CD8-positive, alpha-beta memory T cell (primary cell): ENCODE data around the gene GTF3C4. TPM values are rescaled to one million over a fixed set of nuclear protein-coding genes. Genes with fewer than 3 reads are reported as not detected.

Experiments
- CTCF ChIA-PET: fragments of 350-600 bp; sonication (Branson Sonifier 250); formaldehyde crosslinking; loops from one replicate; lab custom pipeline; 2021; ENCODE audit warnings: antibody characterized with exemption; lab: Charles Lee
- POLR2A ChIA-PET: fragments of 350-600 bp; sonication (Branson Sonifier 250); formaldehyde crosslinking; loops from one replicate; lab custom pipeline; 2021; ENCODE audit warnings: antibody characterized with exemption; lab: Charles Lee
- DNase-seq, 5 donors: peaks; one replicate each; pipeline versions ENCODE4 v3.0.0 to v3.0.0-alpha.2; 2020 to 2022; ENCODE audit warnings: mixed read lengths in 1 of 5
- H3K27ac ChIP-seq: one replicate; pipeline ENCODE4 v1.7.0; 2013; ENCODE audit warnings: low read depth, mild to moderate bottlenecking, low read length, moderate library complexity
- H3K27me3 ChIP-seq: 2 replicates; pipeline ENCODE4 v1.7.0; 2013; ENCODE audit warnings: low read length, mild to moderate bottlenecking; ENCODE audit not compliant: insufficient read depth, poor library complexity, severe bottlenecking
- H3K36me3 ChIP-seq: 2 replicates; pipeline ENCODE4 v1.7.0; 2013; ENCODE audit warnings: mild to moderate bottlenecking, low read length, moderate library complexity; ENCODE audit not compliant: insufficient read depth
- H3K4me1 ChIP-seq: 2 replicates; pipeline ENCODE4 v1.7.0; 2013; ENCODE audit warnings: mild to moderate bottlenecking, low read length, moderate library complexity; ENCODE audit not compliant: insufficient read depth
- H3K4me3 ChIP-seq: 2 replicates; pipeline ENCODE4 v1.7.0; 2013; ENCODE audit warnings: mild to moderate bottlenecking, low read length
- H3K9me3 ChIP-seq: 2 replicates; pipeline ENCODE4 v1.7.0; 2013; ENCODE audit warnings: mild to moderate bottlenecking, low read length
- H3K27ac Mint-ChIP-seq, 8 donors: one replicate each; pipeline ENCODE4 v1.8.0; 2020 to 2021; ENCODE audit warnings: mixed read lengths in 8 of 8, mild to moderate bottlenecking in 6 of 8, inconsistent platforms in 3 of 8, moderate library complexity in 3 of 8
- H3K27me3 Mint-ChIP-seq, 2 donors: one replicate each; pipeline ENCODE4 v1.8.0; 2020 to 2021; ENCODE audit warnings: mixed read lengths in 2 of 2, mild to moderate bottlenecking in 1 of 2, moderate library complexity in 1 of 2
- H3K36me3 Mint-ChIP-seq, 3 donors: one replicate each; pipeline ENCODE4 v1.8.0; 2020 to 2021; ENCODE audit warnings: mixed read lengths in 3 of 3, inconsistent platforms in 1 of 3, mild to moderate bottlenecking in 1 of 3
- H3K4me1 Mint-ChIP-seq, 3 donors: one replicate each; pipeline ENCODE4 v1.8.0; 2020 to 2021; ENCODE audit warnings: mixed read lengths in 3 of 3, inconsistent platforms in 1 of 3, mild to moderate bottlenecking in 1 of 3
- H3K4me3 Mint-ChIP-seq, 7 donors: one replicate each; pipeline ENCODE4 v1.8.0; 2020 to 2021; ENCODE audit warnings: mixed read lengths in 7 of 7, mild to moderate bottlenecking in 6 of 7, moderate library complexity in 4 of 7, inconsistent platforms in 2 of 7
- H3K9me3 Mint-ChIP-seq, 5 donors: one replicate each; pipeline ENCODE4 v1.8.0; 2020 to 2022; ENCODE audit warnings: mixed read lengths in 5 of 5, mild to moderate bottlenecking in 3 of 5, moderate library complexity in 2 of 5, inconsistent platforms in 1 of 5
- polyA plus RNA-seq: library from polyadenylated mRNA; unstranded; fragments of 300-500 nt; fragmentation: Illumina TruSeq; gene quantifications from one replicate; pipeline ENCODE4 v1.2.3, GENCODE V29; 2021
- total RNA-seq, 2 experiments: library from RNA; stranded (reverse); gene quantifications; one replicate each; pipeline ENCODE4 v1.2.3, GENCODE V29; 2021

Gene GTF3C4
- total and polyA plus RNA-seq, 3 experiments from 2014 or later: 4.3 to 23.1 (median 21.1) TPM

DNA sequence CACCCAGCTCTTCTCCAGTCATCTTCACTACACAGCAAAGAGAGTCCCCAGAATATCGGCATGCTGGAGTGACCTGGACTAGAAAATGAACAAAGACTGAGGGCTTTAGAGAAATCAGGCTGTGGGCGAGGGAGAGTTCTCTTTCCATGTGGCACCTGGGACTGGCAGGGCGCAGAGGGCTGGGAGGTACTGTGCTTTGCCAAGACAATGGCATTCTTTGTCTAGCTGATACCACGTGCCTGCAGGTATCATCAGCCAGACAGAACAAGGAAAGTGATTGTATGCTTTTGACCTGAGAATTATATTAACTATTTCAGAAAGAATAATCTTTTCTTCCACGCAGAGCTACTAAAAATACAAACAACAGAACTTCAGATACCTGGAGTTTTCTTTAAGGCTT, 30.9 kb upstream of the GTF3C4 start:
- no peak for DNase-seq
- H3K9me3 Mint-ChIP-seq: no peaks in the 10 kb centered on the region
- no peaks in the 10 kb centered on the region for H3K9me3 ChIP-seq
- POLR2A ChIA-PET: no interaction called here
- no peaks in the 10 kb centered on the region for H3K27me3 Mint-ChIP-seq
- H3K4me1 ChIP-seq: no peaks in the 10 kb centered on the region
- CTCF ChIA-PET: no interaction called here
- H3K4me3 ChIP-seq: no peak overlapping the region
- H3K36me3 ChIP-seq: peaks cover 23% of the 10 kb centered on the region
- H3K27me3 ChIP-seq: no peaks in the 10 kb centered on the region
- peak overlapping the region in 1 of 8 donors; percentile 42 for H3K27ac Mint-ChIP-seq
- no peaks in the 10 kb centered on the region for H3K4me1 Mint-ChIP-seq
- H3K27ac ChIP-seq: no peak overlapping the region
- H3K4me3 Mint-ChIP-seq: no peak overlapping the region
- peaks cover 9 to 83% (median 21%) of the 10 kb centered on the region in 3 donors for H3K36me3 Mint-ChIP-seq

- Mint-ChIP-seq H3K27ac (no peak overlapping the region), H3K9me3 (no peaks in the 10 kb centered on the region), H3K27me3 (no peaks in the 10 kb centered on the region), H3K36me3 (peaks cover 14 to 94% (median 26%) of the 10 kb centered on the region in 3 donors), H3K4me1 (no peaks in the 10 kb centered on the region), H3K4me3 (no peak overlapping the region)
- no peak for DNase-seq
- Histone ChIP-seq H3K4me3 (no peak overlapping the region), H3K27ac (no peak overlapping the region), H3K9me3 (no peaks in the 10 kb centered on the region), H3K4me1 (no peaks in the 10 kb centered on the region), H3K27me3 (no peaks in the 10 kb centered on the region), H3K36me3 (peaks cover 32% of the 10 kb centered on the region)
- CTCF ChIA-PET: no interaction called here
- POLR2A ChIA-PET: no interaction called here
These were observed 29.0 kb upstream of the GTF3C4 start for GRCh38 chr9:132641216-132641615.

DNA sequence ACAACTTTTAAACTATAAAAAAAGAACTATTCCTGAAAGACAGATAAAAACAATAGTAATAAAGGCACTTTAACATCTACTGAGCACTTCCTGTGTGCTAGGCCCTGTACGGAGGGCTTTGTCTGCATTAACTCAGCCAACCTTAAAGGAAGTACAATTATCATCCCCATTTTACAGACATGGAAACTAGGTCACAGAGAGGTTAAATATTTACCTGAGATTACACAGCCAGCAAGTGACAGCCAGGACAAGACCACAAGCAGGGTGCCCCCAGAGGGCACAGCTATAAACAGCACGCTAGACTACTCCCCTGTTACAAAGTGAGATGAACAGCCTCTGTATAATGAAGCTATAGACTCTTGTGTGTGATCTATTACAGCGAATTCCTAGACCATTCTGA, 26.0 kb upstream of the GTF3C4 start:
- POLR2A ChIA-PET: no interaction called here
- Histone ChIP-seq H3K9me3 (no peaks in the 10 kb centered on the region), H3K36me3 (peaks cover 46% of the 10 kb centered on the region), H3K27ac (no peak overlapping the region), H3K4me3 (no peak overlapping the region), H3K4me1 (no peaks in the 10 kb centered on the region), H3K27me3 (no peaks in the 10 kb centered on the region)
- Mint-ChIP-seq H3K9me3 (no peaks in the 10 kb centered on the region), H3K4me1 (no peaks in the 10 kb centered on the region), H3K27ac (no peak overlapping the region), H3K4me3 (no peak overlapping the region), H3K27me3 (no peaks in the 10 kb centered on the region), H3K36me3 (peaks cover 10 to 97% (median 16%) of the 10 kb centered on the region in 3 donors)
- CTCF ChIA-PET: interaction anchor here (1.3 kb wide), 1 partner anchor 10 kb away, joined by 3 read pairs; no protein-coding TSS in a partner anchor
- no peak for DNase-seq

DNA sequence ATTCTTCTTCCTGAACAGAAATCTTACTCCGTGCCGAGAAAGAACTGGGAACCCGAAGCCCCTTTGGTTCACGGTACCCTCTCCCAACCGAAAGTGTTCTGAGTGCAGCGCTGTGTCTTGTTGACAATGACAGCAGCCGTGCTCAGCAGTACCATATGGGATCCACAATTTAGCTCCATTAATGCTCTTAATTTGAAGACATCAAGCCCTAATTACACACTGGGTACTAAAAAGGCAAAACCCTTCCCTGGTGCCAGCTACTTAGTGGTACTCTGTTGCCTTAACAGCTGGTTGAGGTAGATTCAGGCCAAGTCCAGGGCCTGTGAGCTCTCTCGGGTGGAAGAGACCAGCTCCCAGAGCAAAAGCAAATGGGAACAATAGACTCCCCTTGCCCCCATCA, 25.0 kb upstream of the GTF3C4 start:
- POLR2A ChIA-PET: no interaction called here
- peaks cover 53% of the 10 kb centered on the region for H3K36me3 ChIP-seq
- H3K27ac ChIP-seq: no peak overlapping the region
- no peaks in the 10 kb centered on the region for H3K9me3 Mint-ChIP-seq
- no peaks in the 10 kb centered on the region for H3K4me1 Mint-ChIP-seq
- H3K4me3 ChIP-seq: no peak overlapping the region
- peaks cover 14 to 97% (median 17%) of the 10 kb centered on the region in 3 donors for H3K36me3 Mint-ChIP-seq
- DNase-seq: no peak
- H3K27me3 ChIP-seq: no peaks in the 10 kb centered on the region
- no peaks in the 10 kb centered on the region for H3K4me1 ChIP-seq
- H3K27me3 Mint-ChIP-seq: no peaks in the 10 kb centered on the region
- no peaks in the 10 kb centered on the region for H3K9me3 ChIP-seq
- H3K4me3 Mint-ChIP-seq: no peak overlapping the region
- H3K27ac Mint-ChIP-seq: peak overlapping the region in 1 of 8 donors; percentile 61
- CTCF ChIA-PET: interaction anchor here (1.3 kb wide), 1 partner anchor 9 kb away, joined by 3 read pairs; no protein-coding TSS in a partner anchor

- CTCF ChIA-PET: interaction anchor here (1.3 kb wide), 1 partner anchor 8 kb away, joined by 3 read pairs; no protein-coding TSS in a partner anchor
- peaks cover 14 to 97% (median 20%) of the 10 kb centered on the region in 3 donors for H3K36me3 Mint-ChIP-seq
- H3K9me3 ChIP-seq: no peaks in the 10 kb centered on the region
These were observed 24.6 kb upstream of the GTF3C4 start for GRCh38 chr9:132645711-132646110.

DNA sequence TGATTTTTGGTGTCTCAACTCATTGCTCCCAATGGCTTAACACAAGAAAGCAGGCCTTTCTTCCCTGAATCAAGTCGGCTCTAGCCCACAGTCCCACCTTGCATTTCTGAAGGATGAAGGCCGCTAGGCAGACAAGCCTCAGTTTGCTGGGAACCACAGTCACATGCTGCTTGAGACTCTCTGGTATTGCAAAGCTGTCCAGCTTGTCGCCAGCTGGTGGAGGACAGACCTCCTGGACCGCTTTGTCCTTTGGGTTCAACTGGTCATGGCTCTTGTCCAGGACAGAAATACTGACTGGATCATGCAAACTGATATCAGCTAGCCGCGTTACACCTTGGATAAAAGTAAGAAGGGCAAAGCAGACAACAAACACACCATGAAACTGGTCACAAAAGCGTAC, 23.5 kb upstream of the GTF3C4 start:
- DNase-seq: no peak
- H3K27me3 Mint-ChIP-seq: no peaks in the 10 kb centered on the region
- no peaks in the 10 kb centered on the region for H3K4me1 Mint-ChIP-seq
- H3K36me3 Mint-ChIP-seq: peaks cover 14 to 97% (median 20%) of the 10 kb centered on the region in 3 donors
- Histone ChIP-seq H3K9me3 (no peaks in the 10 kb centered on the region), H3K36me3 (peaks cover 52% of the 10 kb centered on the region), H3K4me3 (no peak overlapping the region), H3K4me1 (no peaks in the 10 kb centered on the region), H3K27me3 (no peaks in the 10 kb centered on the region), H3K27ac (no peak overlapping the region)
- no peak overlapping the region for H3K4me3 Mint-ChIP-seq
- ChIA-PET CTCF (no interaction called here), POLR2A (no interaction called here)
- no peaks in the 10 kb centered on the region for H3K9me3 Mint-ChIP-seq
- H3K27ac Mint-ChIP-seq: no peak overlapping the region

More at GRCh38 chr9:132645711-132646110, 24.6 kb upstream of the GTF3C4 start:
- Histone ChIP-seq H3K4me3 (no peak overlapping the region), H3K27me3 (no peaks in the 10 kb centered on the region), H3K27ac (no peak overlapping the region), H3K4me1 (no peaks in the 10 kb centered on the region), H3K36me3 (peaks cover 56% of the 10 kb centered on the region)
- Mint-ChIP-seq H3K4me3 (no peak overlapping the region), H3K27me3 (no peaks in the 10 kb centered on the region), H3K4me1 (no peaks in the 10 kb centered on the region), H3K9me3 (no peaks in the 10 kb centered on the region), H3K27ac (no peak overlapping the region)
- POLR2A ChIA-PET: no interaction called here
- DNase-seq: no peak

DNA sequence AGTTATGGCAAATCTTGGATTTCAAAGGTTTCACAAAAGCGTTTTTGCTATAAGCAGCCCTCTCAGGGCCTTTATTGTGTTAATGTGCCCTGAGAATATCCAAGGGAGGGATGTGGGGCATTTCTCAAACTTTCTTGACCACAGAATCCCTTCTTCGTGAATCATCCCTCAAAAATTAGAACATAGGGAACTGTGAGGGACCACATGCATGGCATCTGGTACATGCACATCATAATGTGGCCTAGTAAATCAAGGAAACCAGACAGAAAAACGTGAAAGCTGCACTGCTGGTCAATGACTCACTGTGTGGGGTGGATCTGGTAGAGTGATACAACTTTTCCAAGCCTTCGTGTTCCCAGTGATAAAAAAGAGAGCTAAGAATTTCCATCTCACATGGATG, 22.9 kb upstream of the GTF3C4 start:
- Histone ChIP-seq H3K4me3 (no peak overlapping the region), H3K9me3 (no peaks in the 10 kb centered on the region), H3K36me3 (peaks cover 52% of the 10 kb centered on the region), H3K4me1 (no peaks in the 10 kb centered on the region), H3K27ac (no peak overlapping the region), H3K27me3 (no peaks in the 10 kb centered on the region)
- H3K9me3 Mint-ChIP-seq: no peaks in the 10 kb centered on the region
- H3K27ac Mint-ChIP-seq: no peak overlapping the region
- no peaks in the 10 kb centered on the region for H3K27me3 Mint-ChIP-seq
- no peak overlapping the region for H3K4me3 Mint-ChIP-seq
- no peak for DNase-seq
- POLR2A ChIA-PET: no interaction called here
- H3K36me3 Mint-ChIP-seq: peaks cover 10 to 96% (median 20%) of the 10 kb centered on the region in 3 donors
- H3K4me1 Mint-ChIP-seq: no peaks in the 10 kb centered on the region
- CTCF ChIA-PET: no interaction called here

DNA sequence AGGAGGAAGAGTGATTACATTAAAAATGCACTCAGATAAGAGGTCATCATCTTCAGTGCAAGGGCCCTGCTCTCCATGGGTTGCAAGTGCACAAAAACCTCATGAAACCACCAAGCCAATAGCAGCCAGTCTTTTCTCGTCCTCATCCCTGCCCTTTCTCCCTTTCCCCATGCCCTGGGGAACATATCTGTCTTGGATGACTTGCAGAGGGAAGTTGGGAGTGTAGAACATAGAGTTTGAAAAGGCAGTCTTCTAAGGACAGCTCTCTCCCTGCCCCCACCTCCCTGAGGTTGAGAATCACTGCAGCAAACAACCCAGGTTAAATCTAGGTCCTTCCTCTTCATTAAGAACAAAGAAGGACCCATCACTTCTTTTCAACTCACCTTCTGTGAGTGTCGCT, 22.5 kb upstream of the GTF3C4 start:
- Mint-ChIP-seq H3K4me1 (no peaks in the 10 kb centered on the region), H3K9me3 (no peaks in the 10 kb centered on the region), H3K27ac (peak overlapping the region in 2 of 8 donors; percentile 10 to 54), H3K27me3 (no peaks in the 10 kb centered on the region), H3K36me3 (peaks cover 10 to 97% (median 24%) of the 10 kb centered on the region in 3 donors), H3K4me3 (no peak overlapping the region)
- Histone ChIP-seq H3K9me3 (no peaks in the 10 kb centered on the region), H3K4me1 (no peaks in the 10 kb centered on the region), H3K4me3 (no peak overlapping the region), H3K36me3 (peaks cover 52% of the 10 kb centered on the region), H3K27ac (no peak overlapping the region), H3K27me3 (no peaks in the 10 kb centered on the region)
- ChIA-PET CTCF (no interaction called here), POLR2A (no interaction called here)
- DNase-seq: no peak
